Medulla oblongata (tissue), 1 donor: Measurements from ENCODE around the gene RNU5D-1.

Source experiments
- DNase-seq: peaks from one replicate; pipeline ENCODE4 v3.0.0-alpha.2; 2015; ENCODE audit errors: extremely low spot score

The RNU5D-1 gene

GRCh38 chr1:44733365-44733764 is 2.4 kb upstream of the RNU5D-1 start:
- DNase-seq = no peak

- DNase-seq = no peak
Observed at GRCh38 chr1:44724955-44725698, 5.8 kb downstream of the RNU5D-1 start.

GRCh38 chr1:44724296-44724954 is 6.5 kb downstream of the RNU5D-1 start:
- no peak for DNase-seq

GRCh38 chr1:44723496-44724295 is 7.3 kb downstream of the RNU5D-1 start:
- peak; percentile 59 for DNase-seq

- no peak for DNase-seq
Observed at GRCh38 chr1:44723064-44723463, 7.9 kb downstream of the RNU5D-1 start.

- DNase-seq = peak; percentile 74
Observed at GRCh38 chr1:44721485-44722361, 9.2 kb downstream of the RNU5D-1 start.

GRCh38 chr1:44720281-44720680 is 10.7 kb downstream of the RNU5D-1 start:
- DNase-seq = no peak

GRCh38 chr1:44719318-44719717 is 11.7 kb downstream of the RNU5D-1 start:
- no peak for DNase-seq

- DNase-seq = no peak
Observed at GRCh38 chr1:44718091-44718490, 12.9 kb downstream of the RNU5D-1 start.

GRCh38 chr1:44717653-44718052 is 13.3 kb downstream of the RNU5D-1 start:
- DNase-seq = no peak

GRCh38 chr1:44717156-44717555 is 13.8 kb downstream of the RNU5D-1 start:
- no peak for DNase-seq

- peak; percentile 85 for DNase-seq
Observed at GRCh38 chr1:44714944-44715571, 15.9 kb downstream of the RNU5D-1 start.

GRCh38 chr1:44714532-44714931 is 16.4 kb downstream of the RNU5D-1 start:
- DNase-seq = no peak

- no peak for DNase-seq
Observed at GRCh38 chr1:44713321-44713781, 17.6 kb downstream of the RNU5D-1 start.

- peak; percentile 82 for DNase-seq
Observed at GRCh38 chr1:44707959-44708831, 22.8 kb downstream of the RNU5D-1 start.

GRCh38 chr1:44707112-44707881 is 23.7 kb downstream of the RNU5D-1 start:
- DNase-seq = no peak

GRCh38 chr1:44705938-44706337 is 25.0 kb downstream of the RNU5D-1 start:
- DNase-seq = no peak

GRCh38 chr1:44705470-44705869 is 25.5 kb downstream of the RNU5D-1 start:
- DNase-seq = no peak

- DNase-seq = no peak
Observed at GRCh38 chr1:44701141-44701573, 29.8 kb downstream of the RNU5D-1 start.
